Astrocyte (in vitro differentiated cells and primary cell): ENCODE measurements around the gene AMER2.

Experiments used
- EZH2 ChIP-seq: IDR thresholded peaks from 2 replicates; pipeline ENCODE4 v1.6.1; 2012; ENCODE audit warnings: mild to moderate bottlenecking, low read length, inconsistent platforms; ENCODE audit not compliant: insufficient read depth
- TF ChIP-seq, protein P1 (sequence below): IDR thresholded peaks from 2 replicates; pipeline ENCODE4 v1.5.1; 2011; ENCODE audit warnings: low read depth, mild to moderate bottlenecking, inconsistent platforms, low read length, moderate library complexity; ENCODE audit not compliant: insufficient read depth

- TF ChIP-seq, protein P1, sequence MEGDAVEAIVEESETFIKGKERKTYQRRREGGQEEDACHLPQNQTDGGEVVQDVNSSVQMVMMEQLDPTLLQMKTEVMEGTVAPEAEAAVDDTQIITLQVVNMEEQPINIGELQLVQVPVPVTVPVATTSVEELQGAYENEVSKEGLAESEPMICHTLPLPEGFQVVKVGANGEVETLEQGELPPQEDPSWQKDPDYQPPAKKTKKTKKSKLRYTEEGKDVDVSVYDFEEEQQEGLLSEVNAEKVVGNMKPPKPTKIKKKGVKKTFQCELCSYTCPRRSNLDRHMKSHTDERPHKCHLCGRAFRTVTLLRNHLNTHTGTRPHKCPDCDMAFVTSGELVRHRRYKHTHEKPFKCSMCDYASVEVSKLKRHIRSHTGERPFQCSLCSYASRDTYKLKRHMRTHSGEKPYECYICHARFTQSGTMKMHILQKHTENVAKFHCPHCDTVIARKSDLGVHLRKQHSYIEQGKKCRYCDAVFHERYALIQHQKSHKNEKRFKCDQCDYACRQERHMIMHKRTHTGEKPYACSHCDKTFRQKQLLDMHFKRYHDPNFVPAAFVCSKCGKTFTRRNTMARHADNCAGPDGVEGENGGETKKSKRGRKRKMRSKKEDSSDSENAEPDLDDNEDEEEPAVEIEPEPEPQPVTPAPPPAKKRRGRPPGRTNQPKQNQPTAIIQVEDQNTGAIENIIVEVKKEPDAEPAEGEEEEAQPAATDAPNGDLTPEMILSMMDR = no peak
- TF ChIP-seq EZH2 = no peak
Measured at GRCh38 chr13:25157681-25158080, 14.4 kb downstream of the AMER2 start.
